GM12878 (cell line): ENCODE results near the gene RAP2C. TPM values are rescaled to one million over a fixed set of nuclear protein-coding genes. Genes with fewer than 3 reads are reported as not detected.

Experiments
- CEBPB ChIP-seq, 2 experiments: fragments of 150-350 bp in 1 of 2; IDR thresholded peaks; 2 replicates each; pipeline ENCODE4 v1.6.1; 2012 to 2014; ENCODE audit warnings: low read depth in 2 of 2, low read length in 2 of 2, borderline replicate concordance in 1 of 2, inconsistent platforms in 1 of 2
- CHD2 ChIP-seq: IDR thresholded peaks from 2 replicates; pipeline ENCODE4 v1.6.1; 2011; ENCODE audit warnings: low read depth, low read length, improper control_type of control experiment, borderline replicate concordance
- JUNB ChIP-seq: IDR thresholded peaks from 2 replicates; pipeline ENCODE4 v1.6.1; 2016; ENCODE audit warnings: antibody characterized with exemption, mild to moderate bottlenecking
- LARP7 ChIP-seq: fragments of 450-650 bp; IDR thresholded peaks from 2 replicates; pipeline ENCODE4 v1.6.1; 2017; ENCODE audit warnings: mild to moderate bottlenecking
- NR2F1 ChIP-seq: fragments of 450-650 bp; conservative IDR thresholded peaks from 2 replicates; pipeline ENCODE4 v1.6.1; 2017; ENCODE audit warnings: mild to moderate bottlenecking
- POLR2AphosphoS2 ChIP-seq: IDR thresholded peaks from 2 replicates; pipeline ENCODE4 v1.6.1; 2011; ENCODE audit warnings: low read depth, mild to moderate bottlenecking, low read length, improper control_type of control experiment, moderate library complexity
- STAT1 ChIP-seq: fragments of 450-650 bp; conservative IDR thresholded peaks from 2 replicates; pipeline ENCODE4 v1.6.1; 2014; ENCODE audit warnings: antibody characterized with exemption, mild to moderate bottlenecking
- SUPT20H ChIP-seq: IDR thresholded peaks from 2 replicates; pipeline ENCODE4 v1.6.1; 2011; ENCODE audit warnings: low read depth, mild to moderate bottlenecking, low read length, moderate library complexity, borderline replicate concordance; ENCODE audit not compliant: control insufficient read depth
- polyA plus RNA-seq, 11 experiments: library from polyadenylated mRNA; depleted of rRNA in 4 of 11; unstranded in 6 of 11; stranded (reverse) in 5 of 11; fragments of >200 nt; fragmentation: Nextera tagmentation in 4 of 11; fragmentation: Illumina TruSeq in 1 of 11; extraction: Ambion mirVana in 4 of 11; extraction: Trizol in 1 of 11; gene quantifications; 1 replicate in 1 of 11; 2 replicates in 10 of 11; pipeline versions ENCODE4 v1.2.1 to v1.2.3, GENCODE V29; 2011 to 2016; ENCODE audit warnings: inconsistent platforms in 2 of 11, missing spikeins in 2 of 11, low read depth in 1 of 11
- total RNA-seq, 4 experiments: library from RNA; depleted of rRNA in 3 of 4; stranded (reverse); fragments of >200 nt in 3 of 4; fragmentation: Illumina TruSeq in 1 of 4; extraction: Trizol in 1 of 4; gene quantifications; 2 replicates each; pipeline versions ENCODE4 v1.2.1 to v1.2.3, GENCODE V29; 2013 to 2021
- TF ChIP-seq, protein P1 (sequence below): fragments of 450-650 bp; IDR thresholded peaks from 2 replicates; pipeline ENCODE4 v1.6.1; 2017; ENCODE audit warnings: low read depth, mild to moderate bottlenecking, moderate library complexity
- TF ChIP-seq, protein P2 (sequence below): fragments of 450-650 bp; IDR thresholded peaks from 2 replicates; pipeline ENCODE4 v1.6.1; 2018; ENCODE audit warnings: mild to moderate bottlenecking, low read depth, moderate library complexity; ENCODE audit not compliant: partially characterized antibody
- TF ChIP-seq, protein P3 (sequence below): IDR thresholded peaks from 2 replicates; pipeline ENCODE4 v1.6.1; 2012; ENCODE audit warnings: low read depth, low read length, improper control_type of control experiment
- TF ChIP-seq, protein P4 (sequence below): fragments of 450-650 bp; conservative IDR thresholded peaks from 2 replicates; pipeline ENCODE4 v1.6.1; 2017; ENCODE audit warnings: mild to moderate bottlenecking, moderate library complexity
- TF ChIP-seq, protein P5 (sequence below): fragments of 450-650 bp; IDR thresholded peaks from 2 replicates; pipeline ENCODE4 v1.6.1; 2017; ENCODE audit warnings: mild to moderate bottlenecking, low read depth, inconsistent platforms; ENCODE audit not compliant: poor library complexity, severe bottlenecking
- TF ChIP-seq, protein P6 (sequence below): IDR thresholded peaks from 2 replicates; pipeline ENCODE4 v1.6.1; 2012; ENCODE audit warnings: low read depth, low read length, improper control_type of control experiment
- TF ChIP-seq, protein P7 (sequence below): IDR thresholded peaks from 2 replicates; pipeline ENCODE4 v1.6.1; 2011; ENCODE audit warnings: borderline replicate concordance, low read depth, mild to moderate bottlenecking, moderate library complexity, low read length; ENCODE audit not compliant: insufficient read depth, poor library complexity, severe bottlenecking

The RAP2C gene
- total and polyA plus RNA-seq, 10 of the 15 experiments (the other 5 are each of a cell fraction or from before 2014, with no cell fraction given) = 17.1 to 32.1 (median 25.4) TPM

DNA sequence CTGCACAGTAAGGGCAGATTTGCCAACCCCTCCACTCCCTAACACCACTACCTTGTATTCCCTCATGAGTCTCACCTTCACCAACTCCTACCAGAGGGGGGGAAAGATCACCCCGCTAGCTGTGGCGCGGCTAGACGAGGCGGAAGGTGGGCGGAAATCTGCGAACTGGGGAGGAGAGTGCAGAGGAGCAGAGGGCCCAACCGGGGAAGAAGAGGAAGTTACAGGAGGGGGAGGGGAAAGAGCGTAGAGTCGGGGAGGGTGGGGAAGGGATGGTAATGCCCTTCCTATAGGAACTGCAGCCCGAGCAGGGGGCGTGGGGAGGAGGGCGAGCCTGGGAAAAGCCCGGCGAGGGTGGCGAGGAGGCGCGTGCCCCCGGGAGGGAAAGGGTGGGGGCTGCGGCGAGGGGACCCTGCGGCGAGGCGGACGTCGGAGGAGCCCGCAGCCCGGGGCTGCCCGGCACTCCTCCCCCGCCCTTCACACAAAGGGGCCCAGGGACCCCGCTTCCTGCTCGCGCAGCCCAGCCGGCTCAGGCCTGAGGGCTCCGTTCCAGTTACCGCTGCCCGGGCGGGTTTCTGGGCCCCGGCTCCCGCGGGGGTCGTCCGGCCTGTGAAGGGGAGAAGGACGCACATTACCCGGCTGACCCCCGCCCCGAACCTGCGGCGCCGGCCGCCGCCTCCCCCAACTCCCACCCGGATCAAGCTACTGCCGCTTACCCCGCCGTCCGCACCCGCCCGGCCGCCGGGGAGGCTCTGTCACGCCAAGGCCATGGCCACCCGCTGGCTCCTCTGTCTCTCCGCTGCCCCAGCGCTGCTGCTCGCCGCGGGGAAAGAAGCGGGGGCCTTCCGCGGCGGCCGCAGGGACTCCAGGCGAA, 1.8 kb downstream of the RAP2C start (continued):
- TF ChIP-seq, protein P1, sequence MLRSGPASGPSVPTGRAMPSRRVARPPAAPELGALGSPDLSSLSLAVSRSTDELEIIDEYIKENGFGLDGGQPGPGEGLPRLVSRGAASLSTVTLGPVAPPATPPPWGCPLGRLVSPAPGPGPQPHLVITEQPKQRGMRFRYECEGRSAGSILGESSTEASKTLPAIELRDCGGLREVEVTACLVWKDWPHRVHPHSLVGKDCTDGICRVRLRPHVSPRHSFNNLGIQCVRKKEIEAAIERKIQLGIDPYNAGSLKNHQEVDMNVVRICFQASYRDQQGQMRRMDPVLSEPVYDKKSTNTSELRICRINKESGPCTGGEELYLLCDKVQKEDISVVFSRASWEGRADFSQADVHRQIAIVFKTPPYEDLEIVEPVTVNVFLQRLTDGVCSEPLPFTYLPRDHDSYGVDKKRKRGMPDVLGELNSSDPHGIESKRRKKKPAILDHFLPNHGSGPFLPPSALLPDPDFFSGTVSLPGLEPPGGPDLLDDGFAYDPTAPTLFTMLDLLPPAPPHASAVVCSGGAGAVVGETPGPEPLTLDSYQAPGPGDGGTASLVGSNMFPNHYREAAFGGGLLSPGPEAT = peak; percentile 63; the same call in 1 of the 2 replicates
- TF ChIP-seq CHD2 (peak; percentile 47; the same call in 1 of the 2 replicates), NR2F1 (0 out of 2 replicates have a peak, but pooled peaks have one; percentile 28), STAT1 (no peak), LARP7 (no peak), JUNB (no peak), POLR2AphosphoS2 (no peak), SUPT20H (no peak), CEBPB (IDR thresholded peaks at IDR 0.05; ENCODE audit: borderline replicate concordance in 1 of 2, low read depth in 2 of 2, low read length in 2 of 2) (no peak)
- TF ChIP-seq, protein P2, sequence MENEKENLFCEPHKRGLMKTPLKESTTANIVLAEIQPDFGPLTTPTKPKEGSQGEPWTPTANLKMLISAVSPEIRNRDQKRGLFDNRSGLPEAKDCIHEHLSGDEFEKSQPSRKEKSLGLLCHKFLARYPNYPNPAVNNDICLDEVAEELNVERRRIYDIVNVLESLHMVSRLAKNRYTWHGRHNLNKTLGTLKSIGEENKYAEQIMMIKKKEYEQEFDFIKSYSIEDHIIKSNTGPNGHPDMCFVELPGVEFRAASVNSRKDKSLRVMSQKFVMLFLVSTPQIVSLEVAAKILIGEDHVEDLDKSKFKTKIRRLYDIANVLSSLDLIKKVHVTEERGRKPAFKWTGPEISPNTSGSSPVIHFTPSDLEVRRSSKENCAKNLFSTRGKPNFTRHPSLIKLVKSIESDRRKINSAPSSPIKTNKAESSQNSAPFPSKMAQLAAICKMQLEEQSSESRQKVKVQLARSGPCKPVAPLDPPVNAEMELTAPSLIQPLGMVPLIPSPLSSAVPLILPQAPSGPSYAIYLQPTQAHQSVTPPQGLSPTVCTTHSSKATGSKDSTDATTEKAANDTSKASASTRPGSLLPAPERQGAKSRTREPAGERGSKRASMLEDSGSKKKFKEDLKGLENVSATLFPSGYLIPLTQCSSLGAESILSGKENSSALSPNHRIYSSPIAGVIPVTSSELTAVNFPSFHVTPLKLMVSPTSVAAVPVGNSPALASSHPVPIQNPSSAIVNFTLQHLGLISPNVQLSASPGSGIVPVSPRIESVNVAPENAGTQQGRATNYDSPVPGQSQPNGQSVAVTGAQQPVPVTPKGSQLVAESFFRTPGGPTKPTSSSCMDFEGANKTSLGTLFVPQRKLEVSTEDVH = no peak
- TF ChIP-seq, protein P3, sequence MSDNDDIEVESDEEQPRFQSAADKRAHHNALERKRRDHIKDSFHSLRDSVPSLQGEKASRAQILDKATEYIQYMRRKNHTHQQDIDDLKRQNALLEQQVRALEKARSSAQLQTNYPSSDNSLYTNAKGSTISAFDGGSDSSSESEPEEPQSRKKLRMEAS = no peak
- TF ChIP-seq, protein P4, sequence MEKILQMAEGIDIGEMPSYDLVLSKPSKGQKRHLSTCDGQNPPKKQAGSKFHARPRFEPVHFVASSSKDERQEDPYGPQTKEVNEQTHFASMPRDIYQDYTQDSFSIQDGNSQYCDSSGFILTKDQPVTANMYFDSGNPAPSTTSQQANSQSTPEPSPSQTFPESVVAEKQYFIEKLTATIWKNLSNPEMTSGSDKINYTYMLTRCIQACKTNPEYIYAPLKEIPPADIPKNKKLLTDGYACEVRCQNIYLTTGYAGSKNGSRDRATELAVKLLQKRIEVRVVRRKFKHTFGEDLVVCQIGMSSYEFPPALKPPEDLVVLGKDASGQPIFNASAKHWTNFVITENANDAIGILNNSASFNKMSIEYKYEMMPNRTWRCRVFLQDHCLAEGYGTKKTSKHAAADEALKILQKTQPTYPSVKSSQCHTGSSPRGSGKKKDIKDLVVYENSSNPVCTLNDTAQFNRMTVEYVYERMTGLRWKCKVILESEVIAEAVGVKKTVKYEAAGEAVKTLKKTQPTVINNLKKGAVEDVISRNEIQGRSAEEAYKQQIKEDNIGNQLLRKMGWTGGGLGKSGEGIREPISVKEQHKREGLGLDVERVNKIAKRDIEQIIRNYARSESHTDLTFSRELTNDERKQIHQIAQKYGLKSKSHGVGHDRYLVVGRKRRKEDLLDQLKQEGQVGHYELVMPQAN = peak; percentile 36; the same call in 1 of the 2 replicates
- TF ChIP-seq, protein P5, sequence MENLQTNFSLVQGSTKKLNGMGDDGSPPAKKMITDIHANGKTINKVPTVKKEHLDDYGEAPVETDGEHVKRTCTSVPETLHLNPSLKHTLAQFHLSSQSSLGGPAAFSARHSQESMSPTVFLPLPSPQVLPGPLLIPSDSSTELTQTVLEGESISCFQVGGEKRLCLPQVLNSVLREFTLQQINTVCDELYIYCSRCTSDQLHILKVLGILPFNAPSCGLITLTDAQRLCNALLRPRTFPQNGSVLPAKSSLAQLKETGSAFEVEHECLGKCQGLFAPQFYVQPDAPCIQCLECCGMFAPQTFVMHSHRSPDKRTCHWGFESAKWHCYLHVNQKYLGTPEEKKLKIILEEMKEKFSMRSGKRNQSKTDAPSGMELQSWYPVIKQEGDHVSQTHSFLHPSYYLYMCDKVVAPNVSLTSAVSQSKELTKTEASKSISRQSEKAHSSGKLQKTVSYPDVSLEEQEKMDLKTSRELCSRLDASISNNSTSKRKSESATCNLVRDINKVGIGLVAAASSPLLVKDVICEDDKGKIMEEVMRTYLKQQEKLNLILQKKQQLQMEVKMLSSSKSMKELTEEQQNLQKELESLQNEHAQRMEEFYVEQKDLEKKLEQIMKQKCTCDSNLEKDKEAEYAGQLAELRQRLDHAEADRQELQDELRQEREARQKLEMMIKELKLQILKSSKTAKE = no peak
- TF ChIP-seq, protein P6, sequence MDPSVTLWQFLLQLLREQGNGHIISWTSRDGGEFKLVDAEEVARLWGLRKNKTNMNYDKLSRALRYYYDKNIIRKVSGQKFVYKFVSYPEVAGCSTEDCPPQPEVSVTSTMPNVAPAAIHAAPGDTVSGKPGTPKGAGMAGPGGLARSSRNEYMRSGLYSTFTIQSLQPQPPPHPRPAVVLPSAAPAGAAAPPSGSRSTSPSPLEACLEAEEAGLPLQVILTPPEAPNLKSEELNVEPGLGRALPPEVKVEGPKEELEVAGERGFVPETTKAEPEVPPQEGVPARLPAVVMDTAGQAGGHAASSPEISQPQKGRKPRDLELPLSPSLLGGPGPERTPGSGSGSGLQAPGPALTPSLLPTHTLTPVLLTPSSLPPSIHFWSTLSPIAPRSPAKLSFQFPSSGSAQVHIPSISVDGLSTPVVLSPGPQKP = no peak
- TF ChIP-seq, protein P7, sequence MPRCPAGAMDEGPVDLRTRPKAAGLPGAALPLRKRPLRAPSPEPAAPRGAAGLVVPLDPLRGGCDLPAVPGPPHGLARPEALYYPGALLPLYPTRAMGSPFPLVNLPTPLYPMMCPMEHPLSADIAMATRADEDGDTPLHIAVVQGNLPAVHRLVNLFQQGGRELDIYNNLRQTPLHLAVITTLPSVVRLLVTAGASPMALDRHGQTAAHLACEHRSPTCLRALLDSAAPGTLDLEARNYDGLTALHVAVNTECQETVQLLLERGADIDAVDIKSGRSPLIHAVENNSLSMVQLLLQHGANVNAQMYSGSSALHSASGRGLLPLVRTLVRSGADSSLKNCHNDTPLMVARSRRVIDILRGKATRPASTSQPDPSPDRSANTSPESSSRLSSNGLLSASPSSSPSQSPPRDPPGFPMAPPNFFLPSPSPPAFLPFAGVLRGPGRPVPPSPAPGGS = peak; percentile 48
